Head of caudate nucleus (tissue), 42 donors: ENCODE data around the gene CCDC39.

ENCODE experiments used
- DNase-seq, 42 donors: peaks; one replicate each; pipeline versions ENCODE4 v3.0.0 to v3.0.0-alpha.2; 2020 to 2021; ENCODE audit warnings: mixed read lengths in 7 of 42
- intact Hi-C: fragments of 100-400 bp; cut with DNase I; formaldehyde crosslinking; loops from one replicate; pipeline ENCODE4 v1.15.0; 2022

CCDC39 gene

DNA sequence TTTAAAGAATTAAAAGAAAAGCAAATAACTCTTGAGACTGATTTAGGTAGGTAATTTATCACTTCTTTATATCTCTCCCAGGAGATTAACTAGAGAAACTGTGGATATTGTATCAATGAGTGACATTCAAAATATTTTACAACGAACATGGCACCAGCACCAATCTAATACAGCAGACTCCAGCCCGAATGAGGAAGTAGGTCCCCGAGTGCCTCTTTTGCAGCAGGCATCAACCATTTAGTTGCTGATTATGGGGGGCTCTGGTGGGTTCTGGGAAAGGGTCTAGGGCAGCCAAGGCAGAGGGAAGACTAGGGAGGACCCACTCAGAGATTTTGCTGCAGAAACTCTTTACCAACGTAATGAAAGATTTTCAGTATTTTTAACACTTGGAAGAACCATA, 109.1 kb downstream of the CCDC39 start:
- DNase-seq, result no peak
- intact Hi-C loops, result no loop called here

DNA sequence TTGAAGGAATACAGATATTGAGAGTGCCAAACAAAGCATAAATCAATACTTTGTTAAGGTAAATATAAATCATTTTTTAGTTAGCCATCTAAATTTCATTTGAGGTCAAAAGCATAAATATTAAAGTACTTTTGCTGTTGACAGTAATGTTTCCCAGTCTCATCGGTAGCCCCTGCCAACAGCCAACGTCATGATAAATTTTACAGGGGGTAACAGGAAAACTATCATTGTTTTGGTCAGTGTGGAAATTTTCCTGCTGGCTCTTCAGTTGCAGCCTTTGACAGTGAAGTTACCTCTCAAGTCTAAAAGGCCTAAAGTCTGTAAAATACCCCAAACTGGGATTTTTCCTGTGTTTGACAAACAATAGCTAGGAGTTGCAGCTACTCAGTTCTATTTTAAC, 114.6 kb downstream of the CCDC39 start:
- DNase-seq, result no peak
- intact Hi-C loops, result no loop called here
